SKM-1 treated with dmso at 0.1 percent for 144 hours (cell line): ENCODE measurements around the gene PDE4A.
A peak's percentile ranks its signal among the peaks of the same experiment; 100 is the strongest.

Experiments
- DNase-seq: peaks from one replicate; lab custom pipeline; 2025; ENCODE audit not compliant: unreplicated experiment; lab: John Stamatoyannopoulos, UW

PDE4A gene

DNA sequence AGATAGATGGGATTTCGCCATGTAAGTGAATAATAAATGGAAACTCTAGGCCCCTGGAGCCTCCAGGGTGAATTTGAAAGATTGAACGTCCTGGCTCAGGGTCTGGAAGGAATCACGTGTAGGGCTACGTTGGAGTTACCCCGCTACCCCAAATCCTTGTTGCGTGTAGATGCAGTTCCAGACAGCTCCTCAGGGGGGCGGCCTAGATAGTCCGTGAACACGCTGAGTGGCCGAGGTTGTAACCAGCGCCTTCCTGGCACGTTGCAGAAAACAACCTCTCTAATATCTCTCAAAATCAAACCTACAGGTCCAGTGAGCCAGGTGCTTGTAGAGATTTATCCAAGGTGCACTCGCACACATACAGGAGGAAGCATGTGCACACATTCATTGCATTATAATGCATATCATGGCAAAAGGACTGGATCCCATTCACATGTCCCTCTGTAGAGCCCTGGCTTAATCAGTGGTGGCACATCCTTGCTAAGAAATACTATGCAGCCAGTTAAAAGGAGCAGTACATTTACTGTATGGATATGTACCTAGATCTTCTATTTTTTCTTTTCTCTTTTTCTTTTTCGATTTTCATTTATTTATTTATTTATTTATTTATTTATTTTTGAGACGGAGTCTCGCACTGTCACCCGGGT, 85.4 kb downstream of the PDE4A start:
- peak; percentile 74 for DNase-seq

DNA sequence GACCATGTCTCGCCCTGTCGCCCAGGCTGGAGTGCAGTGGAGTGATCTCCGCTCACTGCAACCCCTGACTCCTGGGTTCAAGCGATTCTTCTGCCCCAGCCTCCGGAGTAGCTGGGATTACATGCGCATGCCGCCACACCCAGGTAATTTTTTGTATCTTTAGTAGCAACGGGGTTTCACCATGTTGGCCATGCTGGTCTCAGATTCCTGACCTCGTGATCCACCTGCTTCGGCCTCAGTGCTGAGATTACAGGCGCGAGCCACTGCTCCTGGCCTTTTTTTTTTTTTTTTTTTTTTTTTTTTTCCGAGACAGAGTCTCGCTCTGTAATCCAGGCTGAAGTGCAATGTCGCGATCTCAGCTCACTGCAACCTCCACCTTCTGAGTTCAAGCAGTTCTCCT, 87.7 kb downstream of the PDE4A start:
- no peak for DNase-seq

DNA sequence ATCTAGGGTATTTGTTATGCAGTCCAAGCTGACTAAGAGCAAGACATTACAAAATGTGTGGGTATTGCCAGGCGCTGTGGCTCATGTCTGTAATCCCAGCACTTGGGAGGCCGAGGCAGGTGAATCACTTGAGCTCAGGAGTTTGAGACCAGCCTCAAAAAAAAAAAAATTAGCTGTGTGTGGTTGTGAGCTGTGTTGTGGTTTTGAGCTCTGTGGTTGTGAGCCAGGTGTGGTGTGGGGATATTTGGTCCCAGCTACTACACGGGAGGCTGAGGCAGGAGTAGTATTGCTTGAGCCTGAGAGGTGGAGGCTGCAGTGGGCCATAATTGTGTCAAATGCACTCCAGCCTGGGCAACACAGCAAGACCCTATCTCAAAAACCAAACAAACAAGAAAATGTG, 88.4 kb downstream of the PDE4A start:
- DNase-seq, result no peak

DNA sequence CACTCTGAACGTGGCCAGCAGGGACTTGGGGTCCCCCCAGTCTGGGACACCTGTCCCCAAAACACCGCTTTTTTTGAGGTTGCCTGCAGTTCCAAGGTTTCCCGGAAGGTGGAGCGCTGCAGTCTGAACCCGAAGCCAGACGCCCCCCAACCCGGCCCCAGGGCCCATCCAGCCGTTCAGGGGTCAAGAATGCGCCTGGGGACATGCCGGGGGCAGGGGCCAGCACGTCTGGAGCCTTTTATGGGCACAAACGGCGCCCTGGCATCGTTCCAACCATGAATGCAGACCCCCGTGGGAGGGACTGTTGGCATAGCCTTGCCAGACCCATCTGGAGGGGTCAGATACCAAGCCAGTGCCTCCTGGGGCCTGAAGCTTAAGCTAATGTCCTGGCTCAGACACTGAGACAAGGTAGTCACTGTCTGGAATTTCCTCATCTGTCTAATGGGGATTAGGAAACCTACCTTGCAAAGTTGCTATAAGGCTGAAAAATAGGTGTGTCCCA, 90.0 kb downstream of the PDE4A start:
- no peak for DNase-seq

DNA sequence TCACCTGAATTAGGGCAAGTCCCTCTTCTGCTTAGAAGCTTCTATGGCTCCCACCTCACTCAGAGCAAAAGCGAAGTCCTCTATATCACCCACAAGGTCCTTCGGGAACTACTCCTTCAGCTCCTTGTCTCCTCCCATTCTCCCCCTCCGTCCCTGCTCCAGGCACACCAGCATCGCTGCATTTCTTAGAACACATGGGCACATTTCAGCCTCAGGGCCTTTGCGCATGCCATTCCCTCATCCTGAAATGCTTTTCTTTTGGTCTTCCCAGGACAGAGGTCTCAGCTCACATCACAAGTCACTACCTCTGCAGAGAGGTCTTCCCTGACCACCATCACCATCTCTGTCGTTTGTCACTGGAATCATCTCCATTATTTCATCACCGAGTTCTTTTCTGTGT, 92.9 kb downstream of the PDE4A start:
- DNase-seq, result no peak

DNA sequence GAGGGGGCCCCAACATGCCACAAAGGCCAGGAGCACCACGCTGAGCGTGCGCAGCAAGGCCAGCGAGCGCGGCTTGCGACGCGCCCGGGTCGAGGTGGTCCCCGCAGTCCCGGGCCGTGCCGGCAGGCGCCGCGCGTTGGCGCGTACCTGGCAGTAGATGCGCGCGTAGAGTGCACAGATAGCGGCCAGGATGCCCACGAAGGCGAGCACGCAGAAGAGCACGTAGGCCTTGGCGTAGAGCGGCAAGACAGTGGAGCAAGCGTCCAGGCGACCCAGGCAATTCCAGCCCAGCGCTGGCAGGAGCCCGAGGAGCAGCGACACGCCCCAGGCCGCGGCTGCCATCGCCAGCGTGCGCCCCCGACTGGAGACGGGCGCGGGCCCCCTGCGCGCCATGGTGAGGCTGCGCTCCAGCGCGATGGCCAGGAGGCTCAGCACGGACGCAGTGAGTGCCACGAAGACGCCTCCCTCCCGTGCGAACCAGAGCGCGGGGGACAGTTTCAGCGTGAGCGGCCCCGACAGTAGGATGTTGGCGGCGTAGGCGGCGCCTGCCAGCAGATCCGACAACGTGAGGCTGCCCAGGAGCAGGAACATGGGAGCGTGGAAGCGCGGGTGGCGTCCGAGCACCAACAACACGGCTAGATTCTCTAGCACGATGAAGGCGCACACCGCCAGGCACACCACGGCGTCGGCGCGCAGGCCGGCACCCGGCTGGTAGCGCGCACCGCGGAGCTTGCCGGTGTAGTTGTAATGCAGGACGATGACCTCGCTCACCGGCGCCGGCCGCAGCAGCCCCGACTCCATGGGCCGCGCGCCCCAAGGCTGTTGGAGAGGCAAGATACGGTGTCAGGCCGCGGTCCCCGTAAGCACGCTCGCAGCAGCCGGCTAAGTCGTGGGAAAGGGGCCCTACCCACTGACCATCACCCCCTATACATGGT, 94.1 kb downstream of the PDE4A start:
- no peak for DNase-seq

DNA sequence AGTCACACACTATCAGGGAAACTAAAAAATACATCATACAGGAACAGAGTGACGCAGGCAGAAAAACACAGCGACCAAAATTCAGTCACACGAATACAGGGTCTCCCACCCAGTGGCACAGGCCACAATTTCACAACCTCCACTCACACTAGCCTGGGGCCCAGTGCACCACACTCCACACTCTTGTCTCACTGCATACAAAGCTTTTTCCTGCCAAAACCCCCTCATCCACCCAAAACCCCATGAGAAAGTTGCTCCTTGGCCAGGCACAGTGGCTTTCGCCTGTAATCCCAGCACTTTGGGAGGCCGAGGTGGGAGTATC, 95.7 kb downstream of the PDE4A start:
- DNase-seq, result no peak

DNA sequence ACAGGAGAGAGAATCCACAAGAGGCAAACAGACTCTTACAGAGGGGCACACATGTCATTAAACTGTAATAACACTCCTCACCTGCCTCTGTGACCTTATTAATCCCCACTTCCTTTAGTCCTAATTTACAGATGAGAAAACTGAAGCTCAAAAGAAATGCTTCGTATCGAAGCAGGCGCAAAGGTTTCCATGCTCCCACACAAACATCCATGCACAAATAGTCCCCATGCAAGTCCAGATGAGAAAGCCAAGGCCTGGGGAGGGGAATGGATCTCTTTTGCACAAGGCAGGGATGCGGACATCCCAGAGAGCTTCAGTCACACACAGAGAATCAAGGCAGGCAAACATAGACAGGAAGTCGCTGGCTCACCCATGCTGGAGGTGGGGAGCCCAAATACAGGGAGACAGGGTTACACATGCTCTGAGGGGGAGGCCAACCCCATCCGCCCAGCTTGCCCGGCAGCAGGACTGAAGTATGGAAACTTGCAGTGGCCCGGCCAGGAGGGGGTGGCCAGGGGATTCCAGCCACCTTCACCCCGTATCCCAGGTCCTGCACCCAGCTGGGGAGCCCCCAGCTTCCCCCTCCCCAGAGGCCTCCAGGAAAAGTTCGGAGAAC, 96.4 kb downstream of the PDE4A start:
- no peak for DNase-seq

DNA sequence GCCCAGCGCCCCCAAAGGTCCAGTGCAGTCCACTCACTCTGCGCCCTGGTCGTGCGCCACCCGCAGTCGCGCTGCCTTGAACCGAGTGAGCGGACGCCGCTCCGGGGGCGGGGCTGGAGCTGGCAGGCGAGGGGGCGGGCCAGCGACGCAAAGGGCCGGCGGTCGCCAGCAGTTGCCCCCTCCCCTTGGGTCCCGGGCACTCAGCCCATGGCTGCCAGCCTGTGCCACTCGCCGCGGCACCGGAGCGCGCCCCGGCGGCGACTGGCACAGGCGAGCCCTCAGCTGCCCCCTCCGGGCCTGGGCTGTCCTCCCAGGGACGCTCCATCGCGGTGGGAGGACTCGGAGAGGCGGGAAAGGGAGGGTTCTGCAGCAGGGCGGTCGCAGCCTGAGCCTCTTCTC, 97.0 kb downstream of the PDE4A start, which contains the start of gene S1PR5:
S1PR5 (minus strand) TSS at position 87 of the 399 bp plus-strand sequence. CDS start 2,436 bp downstream, outside the sequence.
- DNase-seq, result no peak

DNA sequence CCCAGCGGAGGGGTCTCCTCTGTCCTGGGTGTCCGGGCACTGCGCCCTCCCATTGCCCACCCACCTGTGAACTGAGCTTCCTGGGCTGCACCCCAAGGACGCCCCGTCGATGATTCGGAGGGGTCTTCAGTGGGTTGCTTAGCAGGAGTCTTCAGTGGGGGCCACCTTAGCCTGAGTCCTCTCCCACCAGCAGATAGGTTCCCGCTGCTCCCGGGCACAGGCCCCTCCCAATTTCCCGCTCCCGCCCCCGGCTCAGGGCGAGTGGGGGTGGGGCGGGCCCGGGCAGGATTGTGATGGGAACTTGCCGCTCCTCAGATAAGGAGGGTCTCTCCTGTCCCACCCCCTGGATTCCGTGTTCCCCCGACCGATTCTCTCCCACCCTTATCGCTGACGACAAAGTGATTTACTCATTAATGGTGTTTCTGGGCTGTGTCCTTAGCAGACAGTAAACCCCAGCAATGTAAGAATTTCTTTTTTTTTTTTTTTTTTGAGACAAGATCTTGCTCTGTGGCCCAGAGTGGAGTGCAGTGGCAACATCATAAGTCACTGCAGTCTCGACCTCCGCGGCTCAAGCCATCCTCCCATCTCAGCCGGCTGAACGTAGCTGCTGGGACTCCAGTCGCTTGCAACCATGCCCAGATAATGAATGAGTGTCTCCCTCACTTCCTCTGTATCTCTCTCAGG, 97.6 kb downstream of the PDE4A start:
- DNase-seq, result no peak

DNA sequence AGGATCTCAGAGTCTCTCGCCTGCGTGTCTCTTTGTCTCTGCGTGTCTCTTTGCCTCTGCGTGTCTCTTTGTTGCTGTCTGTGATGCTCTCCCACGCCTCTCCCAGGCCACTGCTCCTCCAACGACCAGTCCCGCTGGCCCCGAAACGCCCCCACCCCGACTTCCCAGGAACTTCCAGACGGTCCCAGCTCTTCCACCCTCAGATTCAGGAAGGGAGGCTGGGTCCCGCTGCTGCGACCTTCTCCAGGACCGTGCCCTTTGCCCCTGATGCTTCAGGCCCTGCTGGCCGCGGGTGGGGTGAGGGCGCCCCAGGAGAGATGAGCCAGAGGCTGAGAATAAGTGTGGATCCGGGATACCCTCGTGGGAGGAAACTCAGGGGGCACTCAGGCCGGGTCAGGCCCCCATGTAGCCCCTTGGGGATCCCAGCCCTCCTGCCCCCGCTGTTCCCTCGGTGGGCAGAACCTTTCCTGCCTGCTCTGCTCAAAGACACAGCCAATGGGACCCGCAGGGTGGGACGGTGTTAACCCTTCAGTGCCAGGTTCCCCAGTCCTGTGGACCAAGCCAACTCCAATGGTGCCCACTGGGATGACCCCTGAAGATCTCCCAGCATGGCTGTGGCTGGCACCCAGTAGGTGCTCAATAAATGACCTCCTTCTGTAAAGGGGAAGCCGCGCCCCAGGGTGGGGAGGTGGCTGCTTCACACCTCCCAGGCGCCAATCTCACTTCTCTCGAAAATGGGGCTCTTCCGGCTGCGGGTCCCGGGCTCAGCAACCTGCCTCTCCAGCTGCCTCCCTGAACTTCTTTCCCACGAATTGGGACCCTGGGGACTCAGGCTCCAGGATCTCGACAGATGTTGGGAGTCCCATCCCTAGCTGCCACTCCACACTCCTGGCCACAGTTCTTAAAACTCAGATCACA, 98.4 kb downstream of the PDE4A start:
- DNase-seq, result no peak
